ENCODE data around the gene FREY1. TPM values are rescaled to one million over a fixed set of nuclear protein-coding genes. Genes with fewer than 3 reads are reported as not detected.
"Not testable (repeated sequence)": the region's sequence is repeated elsewhere in the genome, so short reads cannot be mapped to it uniquely, and the experiment has no call there.

The FREY1 gene
- total RNA-seq, 1 donor from 2014 or later = 1.2 TPM

- DNase-seq (ENCODE audit: low spot score in 2 of 2) = peak; percentile 92 to 96
Observed at GRCh38 chr11:45917623-45918330, 10.7 kb upstream of the FREY1 start, which contains the start of gene PEX16. PEX16 (minus strand) TSS chr11:45917877; CDS start chr11:45917811, 66 bp downstream.

DNA sequence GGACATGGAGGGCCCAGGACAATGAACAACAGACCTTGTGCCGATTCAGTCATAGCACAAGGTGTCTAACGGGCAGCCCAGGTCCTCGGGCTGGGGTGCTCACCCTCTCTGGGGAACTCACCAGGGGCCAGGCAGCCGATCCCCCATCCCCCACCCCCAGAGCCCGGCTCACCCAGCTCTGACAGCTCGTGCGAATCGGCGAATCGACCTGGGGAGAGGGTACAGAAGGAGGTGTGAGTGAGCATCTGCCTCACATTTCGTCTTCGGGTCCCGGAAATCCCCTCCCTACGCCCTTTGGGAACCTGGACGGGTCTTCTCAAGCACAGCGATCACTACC lies 10.2 kb upstream of the FREY1 start:
- no peak for FAIRE-seq
- no peak for DNase-seq (ENCODE audit: low spot score in 2 of 2)

More at GRCh38 chr11:45917623-45918330, 10.7 kb upstream of the FREY1 start, which contains the start of gene PEX16:
- FAIRE-seq = no peak

DNA sequence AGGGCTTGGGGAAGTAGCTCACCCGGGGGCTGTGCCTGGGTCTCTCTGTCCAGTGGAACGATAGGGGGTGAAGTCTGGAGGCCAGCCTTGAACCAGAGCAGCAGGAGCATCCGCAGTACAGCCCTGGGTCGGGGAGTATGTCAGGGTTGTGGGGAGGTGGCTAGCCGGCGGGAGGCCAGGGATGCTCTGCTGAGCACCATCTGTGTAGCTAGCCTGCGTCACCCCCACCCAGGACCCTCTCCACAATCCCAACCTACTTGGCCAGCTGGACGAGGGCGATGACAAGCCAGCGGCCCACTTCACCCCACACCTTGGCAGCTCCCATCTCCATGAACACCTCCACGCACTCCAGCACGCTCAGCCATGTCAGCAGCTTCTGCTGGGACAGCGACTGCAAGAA lies 8.4 kb upstream of the FREY1 start:
- DNase-seq (ENCODE audit: low spot score in 2 of 2) = no peak
- FAIRE-seq = no peak

DNA sequence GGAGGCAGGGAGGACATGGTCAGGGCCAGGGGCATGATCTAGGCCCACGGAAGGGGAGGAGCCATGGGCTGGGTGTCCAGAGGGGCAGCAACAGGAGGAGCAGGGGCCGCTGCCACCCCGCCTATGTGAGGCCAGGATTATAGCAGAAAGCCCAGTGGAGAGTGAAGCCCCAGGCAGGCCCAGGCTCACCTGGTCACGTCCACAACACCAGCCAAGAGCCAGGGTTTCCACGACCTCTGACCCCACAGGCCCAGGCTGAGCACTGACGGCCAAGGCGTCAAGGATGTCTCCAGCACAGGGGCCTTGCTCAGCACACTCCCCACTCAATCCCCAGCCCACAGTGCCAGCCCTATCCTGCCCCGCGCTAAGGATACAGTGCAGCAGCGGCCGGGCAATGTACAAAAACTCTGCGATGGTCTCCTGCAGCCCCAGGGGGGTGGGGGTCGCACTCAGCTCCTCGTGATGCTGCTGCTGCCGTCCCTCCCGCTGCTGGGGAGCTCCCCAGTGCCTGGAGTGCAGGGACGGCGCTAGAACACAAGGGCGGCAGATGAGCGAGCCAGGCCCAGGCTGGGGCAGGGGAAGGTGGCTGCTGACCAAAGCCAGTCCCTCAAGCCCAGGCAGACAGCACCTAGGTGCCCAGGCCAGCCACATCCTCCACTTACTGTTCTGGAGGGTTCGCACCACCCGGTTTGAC lies 7.0 kb upstream of the FREY1 start:
- DNase-seq (ENCODE audit: low spot score in 2 of 2) (no peak), FAIRE-seq (no peak)

GRCh38 chr11:45913514-45913913 lies 6.4 kb upstream of the FREY1 start:
- DNase-seq (ENCODE audit: low spot score in 2 of 2) (no peak), FAIRE-seq (no peak)

- DNase-seq (ENCODE audit: low spot score in 2 of 2) (no peak), FAIRE-seq (no peak)
Observed at GRCh38 chr11:45910623-45911022, 3.6 kb upstream of the FREY1 start.

- no peak for FAIRE-seq
- DNase-seq (ENCODE audit: low spot score in 2 of 2) = no peak
Observed at GRCh38 chr11:45909594-45910475, 2.8 kb upstream of the FREY1 start.

DNA sequence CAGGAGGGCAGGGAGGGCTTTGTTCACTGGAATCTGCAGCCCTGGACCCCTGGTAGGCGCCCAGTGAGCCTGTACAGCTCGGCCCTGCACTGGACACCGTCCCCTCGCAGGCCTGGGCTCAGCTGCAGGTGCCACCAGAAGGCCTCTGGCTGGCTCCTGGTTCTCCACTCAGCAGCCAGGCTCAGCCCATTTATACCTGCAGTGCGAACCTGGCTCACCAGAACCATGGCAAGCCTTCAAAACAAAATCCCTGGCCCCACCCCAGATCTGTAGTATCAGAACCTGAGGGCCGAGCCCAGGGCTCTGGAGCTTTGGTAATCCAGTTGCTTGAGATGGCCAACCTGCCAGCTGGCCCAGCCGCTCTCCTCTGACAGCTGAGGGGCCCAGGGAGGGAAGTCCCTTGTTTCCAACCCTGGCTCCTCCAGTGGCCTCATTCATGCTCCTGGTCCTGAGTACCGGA lies 870 bp upstream of the FREY1 start:
- no peak for DNase-seq (ENCODE audit: low spot score in 2 of 2)
- no peak for FAIRE-seq

DNA sequence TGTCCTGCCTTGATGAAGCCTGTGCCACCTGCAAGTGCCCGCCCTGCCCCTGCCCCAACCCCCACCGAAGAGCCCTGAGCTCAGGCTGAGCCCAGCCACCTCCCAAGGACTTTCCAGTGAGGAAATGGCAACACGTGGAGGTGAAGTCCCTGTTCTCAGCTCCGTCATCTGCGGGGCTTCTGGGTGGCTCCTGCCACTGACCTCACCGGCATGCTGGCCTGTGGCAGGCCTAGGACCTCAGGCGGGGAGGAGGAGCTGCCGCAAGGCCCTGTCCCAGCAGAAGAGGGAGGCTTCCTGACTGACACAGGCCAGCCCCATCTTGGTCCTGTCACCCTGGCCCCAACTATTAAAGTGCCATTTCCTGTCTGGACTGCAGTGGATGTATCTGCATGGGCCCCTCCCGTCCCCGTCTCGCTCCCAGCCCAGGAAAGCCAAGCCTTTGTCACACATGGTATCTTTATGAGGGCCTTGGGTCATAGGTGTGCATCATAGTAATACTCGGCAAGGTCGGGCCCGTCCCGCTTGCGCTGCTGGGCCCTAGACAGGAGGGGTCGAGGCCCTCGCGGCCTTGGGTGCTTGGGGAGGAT lies 882 bp downstream of the FREY1 start:
- DNase-seq (ENCODE audit: low spot score in 2 of 2) = no peak
- FAIRE-seq = no peak

- FAIRE-seq; DNase-seq (ENCODE audit: low spot score in 2 of 2): not testable (repeated sequence)
Observed at GRCh38 chr11:45905576-45905975, 1.5 kb downstream of the FREY1 start.

DNA sequence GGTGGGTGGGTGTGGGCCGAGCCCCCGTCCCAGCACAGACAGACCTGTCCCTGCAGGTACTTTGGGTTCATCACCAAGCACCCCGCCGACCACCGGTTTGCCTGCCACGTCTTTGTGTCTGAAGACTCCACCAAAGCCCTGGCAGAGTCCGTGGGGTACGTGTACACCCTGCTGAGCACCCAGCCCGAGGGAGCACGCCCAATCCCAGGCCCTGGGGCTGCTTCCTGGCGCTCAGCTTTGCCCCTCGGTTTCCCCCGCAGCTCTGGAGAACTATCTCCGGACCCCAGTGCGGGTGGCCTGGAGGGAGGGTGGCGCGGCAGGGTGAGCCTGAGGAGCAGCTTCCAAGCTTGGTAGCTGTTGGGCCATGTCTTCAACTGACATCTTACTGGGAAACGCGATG lies 2.0 kb downstream of the FREY1 start:
- DNase-seq (ENCODE audit: low spot score in 2 of 2) (no peak), FAIRE-seq (no peak)

DNA sequence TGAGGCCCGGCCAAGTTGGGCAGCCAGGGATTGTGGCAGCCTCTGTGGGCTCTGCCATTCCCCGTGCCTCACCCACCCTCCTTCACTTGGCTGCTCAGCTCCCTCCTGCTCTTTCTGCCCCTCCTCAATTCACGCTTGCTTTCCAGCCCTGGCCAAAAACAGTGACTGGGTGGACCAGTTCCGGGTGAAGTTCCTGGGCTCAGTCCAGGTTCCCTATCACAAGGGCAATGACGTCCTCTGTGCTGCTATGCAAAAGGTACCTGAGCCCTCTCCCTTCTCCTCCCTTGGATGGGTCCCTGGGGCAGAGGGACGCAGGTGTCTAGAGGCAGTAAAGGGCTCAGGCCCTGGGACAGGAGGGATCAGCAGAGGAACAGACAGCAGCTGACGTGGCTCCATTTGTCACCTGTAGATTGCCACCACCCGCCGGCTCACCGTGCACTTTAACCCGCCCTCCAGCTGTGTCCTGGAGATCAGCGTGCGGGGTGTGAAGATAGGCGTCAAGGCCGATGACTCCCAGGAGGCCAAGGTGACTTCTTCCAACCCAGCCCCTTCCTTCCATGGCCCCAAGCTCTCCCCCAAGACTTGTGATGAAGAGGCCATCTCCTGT lies 2.7 kb downstream of the FREY1 start:
- FAIRE-seq (no peak), DNase-seq (ENCODE audit: low spot score in 2 of 2) (no peak)

GRCh38 chr11:45902452-45903380 lies 4.4 kb downstream of the FREY1 start:
- FAIRE-seq = no peak
- DNase-seq (ENCODE audit: low spot score in 2 of 2) = no peak

- DNase-seq (ENCODE audit: low spot score in 2 of 2) (peak in 1 of 2 donors; percentile 79), FAIRE-seq (no peak)
Observed at GRCh38 chr11:45901626-45902025, 5.4 kb downstream of the FREY1 start.

DNA sequence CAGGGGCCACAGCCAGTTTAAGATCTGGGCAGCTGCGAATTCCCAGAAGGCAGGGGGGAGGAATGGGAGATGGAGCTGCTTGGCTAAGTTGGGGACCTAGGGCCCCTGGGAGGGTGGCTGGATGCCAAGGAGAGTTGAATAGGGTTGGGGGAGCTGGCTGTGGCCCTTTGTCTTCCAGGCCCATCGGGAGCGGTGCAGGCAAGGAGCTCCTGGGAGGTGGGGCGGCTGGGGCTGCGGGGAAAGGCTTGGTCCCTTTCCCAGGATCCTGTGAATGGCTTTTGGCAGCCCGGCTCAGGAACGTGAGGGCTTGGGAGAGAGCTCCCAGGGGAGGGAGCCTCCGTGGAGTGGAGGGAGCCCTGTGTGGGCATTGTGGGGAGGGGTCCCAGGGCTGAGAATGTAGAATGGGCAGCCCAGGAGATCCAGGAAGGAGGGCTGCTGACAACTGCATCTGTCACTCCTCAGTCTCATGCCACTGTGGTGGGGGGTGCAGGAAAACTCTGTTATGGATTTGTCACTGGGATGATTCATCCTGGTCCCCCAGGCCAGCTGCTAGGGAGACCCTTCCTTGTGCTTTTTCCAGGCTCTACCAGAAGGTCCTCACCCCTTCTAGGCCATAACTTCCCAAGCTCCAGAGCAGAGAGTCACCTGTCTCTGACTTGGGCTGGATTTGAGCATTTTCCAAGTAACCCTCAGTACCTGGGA lies 6.0 kb downstream of the FREY1 start:
- no peak for FAIRE-seq

GRCh38 chr11:45900175-45900800 lies 6.8 kb downstream of the FREY1 start:
- FAIRE-seq; DNase-seq (ENCODE audit: low spot score in 2 of 2): not testable (repeated sequence)

More for the DNA sequence above, 6.0 kb downstream of the FREY1 start:
- peak in 1 of 2 donors; percentile 59 for DNase-seq (ENCODE audit: low spot score in 2 of 2)

DNA sequence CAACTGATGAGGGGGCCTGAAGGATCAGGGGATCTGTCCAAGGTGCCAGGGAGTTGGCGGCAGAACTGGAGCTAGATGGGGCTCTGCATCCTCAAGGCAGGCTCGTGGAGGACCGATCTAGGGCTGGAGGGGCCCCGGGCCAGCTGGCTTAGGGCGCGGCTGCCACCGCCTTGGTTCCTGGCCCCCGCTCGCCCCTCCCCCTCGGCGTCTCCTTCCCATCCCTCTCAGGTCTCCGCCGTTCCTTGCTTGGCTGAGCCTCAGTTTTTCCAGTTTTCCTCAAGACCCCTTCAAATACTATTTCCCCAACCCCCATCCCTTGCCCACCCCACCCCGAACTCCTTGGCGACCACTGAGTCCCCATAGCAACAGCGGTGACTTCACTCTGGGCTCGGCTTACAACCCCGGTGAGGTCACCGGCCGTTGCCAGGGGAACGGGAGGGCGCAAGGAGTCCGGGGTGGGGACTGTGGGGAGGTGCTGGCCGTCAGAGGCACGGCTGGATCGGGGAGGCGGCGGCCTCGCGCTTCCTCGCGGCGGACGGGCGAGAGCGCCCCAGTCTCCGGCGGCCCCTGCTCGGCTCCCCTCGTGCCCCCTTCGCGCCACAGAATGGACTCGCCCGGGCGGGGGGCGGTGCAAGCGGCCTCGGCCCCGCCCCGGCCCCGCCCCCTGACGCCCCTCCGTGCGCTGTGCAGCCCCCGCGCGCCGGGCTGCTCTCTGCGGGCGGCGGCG lies 7.5 kb downstream of the FREY1 start:
- no peak for FAIRE-seq
- DNase-seq (ENCODE audit: low spot score in 2 of 2) = peak; percentile 90 to 93

Data from frontal cortex (tissue), 4 donors.